Activated T-cell treated with anti-CD3 and anti-CD28 coated beads, Interleukin-2, amount 50 U/mL, for 72 hours (primary cell): ENCODE results near the gene RBM23. TPM values are rescaled to one million over a fixed set of nuclear protein-coding genes. Genes with fewer than 3 reads are reported as not detected.
"Not testable (repeated sequence)": the region's sequence is repeated elsewhere in the genome, so short reads cannot be mapped to it uniquely, and the experiment has no call there.

Source experiments
- ATAC-seq, 2 donors: fragments of 150-1000 bp; cut with Tn5 transposase; replicated peaks in 1 of 2; 2 replicates each; pipeline ENCODE4 v1.10.0; 2021; ENCODE audit warnings: moderate library complexity in 2 of 2, mild to moderate bottlenecking in 1 of 2
- DNase-seq, 2 donors: peaks; one replicate each; pipeline ENCODE4 v3.0.0; 2021 to 2022; ENCODE audit warnings: mixed read lengths in 1 of 2
- H3K27ac Mint-ChIP-seq: one replicate; pipeline ENCODE4 v1.8.0; 2022; ENCODE audit warnings: mild to moderate bottlenecking, moderate library complexity, mixed read lengths
- H3K27me3 Mint-ChIP-seq: one replicate; pipeline ENCODE4 v1.8.0; 2022; ENCODE audit warnings: low read depth, mixed read lengths
- H3K36me3 Mint-ChIP-seq, 2 donors: one replicate each; pipeline ENCODE4 v1.8.0; 2022; ENCODE audit warnings: mixed read lengths in 2 of 2, mild to moderate bottlenecking in 1 of 2; ENCODE audit not compliant: insufficient read depth in 2 of 2
- H3K4me1 Mint-ChIP-seq: one replicate; pipeline ENCODE4 v1.8.0; 2022; ENCODE audit warnings: low read depth, mixed read lengths
- H3K4me3 Mint-ChIP-seq, 2 donors: one replicate each; pipeline ENCODE4 v1.8.0; 2022; ENCODE audit warnings: mild to moderate bottlenecking in 2 of 2, mixed read lengths in 2 of 2, moderate library complexity in 2 of 2
- H3K9me3 Mint-ChIP-seq, 2 donors: one replicate each; pipeline ENCODE4 v1.8.0; 2022; ENCODE audit warnings: mixed read lengths in 2 of 2
- total RNA-seq, 2 donors: library from RNA; stranded (reverse); gene quantifications; one replicate each; pipeline ENCODE4 v1.2.3, GENCODE V29; 2022

The RBM23 gene
- total RNA-seq, 2 donors from 2014 or later, result 69.5 to 77.5 TPM

- H3K27ac Mint-ChIP-seq, ATAC-seq, DNase-seq, H3K4me3 Mint-ChIP-seq, H3K36me3 Mint-ChIP-seq, H3K9me3 Mint-ChIP-seq: not testable (repeated sequence)
- peaks cover 30% of the 10 kb centered on the region for H3K27me3 Mint-ChIP-seq
- peaks cover 21% of the 10 kb centered on the region for H3K4me1 Mint-ChIP-seq
Measured at GRCh38 chr14:22860377-22860776, 58.6 kb downstream of the RBM23 start.

GRCh38 chr14:22856428-22856827 is 62.5 kb downstream of the RBM23 start:
- ATAC-seq (no peak), DNase-seq (no peak)
- H3K27me3 Mint-ChIP-seq, result peaks cover 17% of the 10 kb centered on the region
- no peak overlapping the region for H3K27ac Mint-ChIP-seq
- peaks cover 2 to 4% of the 10 kb centered on the region in 2 donors for H3K36me3 Mint-ChIP-seq
- no peaks in the 10 kb centered on the region for H3K9me3 Mint-ChIP-seq
- peaks cover 41% of the 10 kb centered on the region for H3K4me1 Mint-ChIP-seq
- H3K4me3 Mint-ChIP-seq, result no peak overlapping the region

GRCh38 chr14:22854963-22855724 is 63.8 kb downstream of the RBM23 start:
- peaks cover 2 to 4% of the 10 kb centered on the region in 2 donors for H3K36me3 Mint-ChIP-seq
- ATAC-seq (peak in 1 of 2 donors; percentile 44), DNase-seq (peak in 1 of 2 donors; percentile 43)

GRCh38 chr14:22854296-22854695 is 64.7 kb downstream of the RBM23 start:
- H3K4me3 Mint-ChIP-seq, H3K27me3 Mint-ChIP-seq, H3K36me3 Mint-ChIP-seq, H3K27ac Mint-ChIP-seq, ATAC-seq, DNase-seq, H3K9me3 Mint-ChIP-seq: not testable (repeated sequence)
- H3K4me1 Mint-ChIP-seq, result peaks cover 46% of the 10 kb centered on the region

More at GRCh38 chr14:22854963-22855724, 63.8 kb downstream of the RBM23 start:
- H3K9me3 Mint-ChIP-seq, result no peaks in the 10 kb centered on the region
- H3K4me1 Mint-ChIP-seq, result peaks cover 46% of the 10 kb centered on the region
- peak overlapping the region in 1 of 2 donors; percentile 17 for H3K4me3 Mint-ChIP-seq
- peaks cover 9% of the 10 kb centered on the region for H3K27me3 Mint-ChIP-seq
- no peak overlapping the region for H3K27ac Mint-ChIP-seq

GRCh38 chr14:22852940-22853767 is 65.8 kb downstream of the RBM23 start:
- DNase-seq, result peak; percentile 89 to 96
- no peaks in the 10 kb centered on the region for H3K9me3 Mint-ChIP-seq
- H3K4me3 Mint-ChIP-seq, result peak overlapping the region; percentile 84 to 85
- H3K36me3 Mint-ChIP-seq, result peaks cover 2 to 4% of the 10 kb centered on the region in 2 donors
- peaks cover 16% of the 10 kb centered on the region for H3K27me3 Mint-ChIP-seq
- peak; percentile 79 to 83 for ATAC-seq
- H3K4me1 Mint-ChIP-seq, result peaks cover 35% of the 10 kb centered on the region
- peak overlapping the region; percentile 61 for H3K27ac Mint-ChIP-seq

- H3K27ac Mint-ChIP-seq, result no peak overlapping the region
- H3K4me1 Mint-ChIP-seq, result peaks cover 30% of the 10 kb centered on the region
- ATAC-seq (no peak), DNase-seq (no peak)
- H3K36me3 Mint-ChIP-seq, result peaks cover 2 to 4% of the 10 kb centered on the region in 2 donors
- H3K4me3 Mint-ChIP-seq, result no peak overlapping the region
- H3K27me3 Mint-ChIP-seq, result peaks cover 20% of the 10 kb centered on the region
- H3K9me3 Mint-ChIP-seq, result no peaks in the 10 kb centered on the region
Measured at GRCh38 chr14:22852599-22852939, 66.4 kb downstream of the RBM23 start.

- not testable (repeated sequence) for H3K36me3 Mint-ChIP-seq, H3K4me3 Mint-ChIP-seq, DNase-seq, H3K27ac Mint-ChIP-seq, H3K9me3 Mint-ChIP-seq, ATAC-seq
- Mint-ChIP-seq H3K4me1 (peaks cover 27% of the 10 kb centered on the region), H3K27me3 (peaks cover 21% of the 10 kb centered on the region)
Measured at GRCh38 chr14:22852178-22852577, 66.8 kb downstream of the RBM23 start.

- Mint-ChIP-seq H3K36me3 (peaks cover 0 to 2% of the 10 kb centered on the region in 2 donors), H3K4me3 (peak overlapping the region in 1 of 2 donors; percentile 3), H3K4me1 (peaks cover 27% of the 10 kb centered on the region), H3K9me3 (no peaks in the 10 kb centered on the region), H3K27me3 (peaks cover 18% of the 10 kb centered on the region), H3K27ac (no peak overlapping the region)
- DNase-seq (peak; percentile 62 to 64), ATAC-seq (peak; percentile 57 to 79)
Measured at GRCh38 chr14:22850944-22851764, 67.8 kb downstream of the RBM23 start.

GRCh38 chr14:22849212-22849819 is 69.6 kb downstream of the RBM23 start:
- DNase-seq, result no peak
- Mint-ChIP-seq H3K9me3 (no peaks in the 10 kb centered on the region), H3K4me1 (peaks cover 17% of the 10 kb centered on the region), H3K27ac (no peak overlapping the region), H3K27me3 (peaks cover 13% of the 10 kb centered on the region), H3K36me3 (no peaks in the 10 kb centered on the region), H3K4me3 (no peak overlapping the region)
- no peak for ATAC-seq

- DNase-seq, result no peak
- H3K36me3 Mint-ChIP-seq, result no peaks in the 10 kb centered on the region
- no peaks in the 10 kb centered on the region for H3K9me3 Mint-ChIP-seq
- peaks cover 13% of the 10 kb centered on the region for H3K27me3 Mint-ChIP-seq
- ATAC-seq, result no peak
- peaks cover 17% of the 10 kb centered on the region for H3K4me1 Mint-ChIP-seq
- no peak overlapping the region for H3K4me3 Mint-ChIP-seq
- no peak overlapping the region for H3K27ac Mint-ChIP-seq
Measured at GRCh38 chr14:22848351-22849164, 70.4 kb downstream of the RBM23 start.

GRCh38 chr14:22847661-22848341 is 71.1 kb downstream of the RBM23 start:
- H3K4me3 Mint-ChIP-seq, result no peak overlapping the region
- ATAC-seq, result no peak

More at GRCh38 chr14:22847661-22848341, 71.1 kb downstream of the RBM23 start:
- H3K27ac Mint-ChIP-seq, result no peak overlapping the region
- no peaks in the 10 kb centered on the region for H3K9me3 Mint-ChIP-seq
- peaks cover 11% of the 10 kb centered on the region for H3K4me1 Mint-ChIP-seq
- H3K36me3 Mint-ChIP-seq, result no peaks in the 10 kb centered on the region
- peaks cover 13% of the 10 kb centered on the region for H3K27me3 Mint-ChIP-seq
- DNase-seq, result no peak
